GM13977 (cell line): Measurements from ENCODE around the gene FHIT.
"Not testable (repeated sequence)": the region's sequence is repeated elsewhere in the genome, so short reads cannot be mapped to it uniquely, and the experiment has no call there.

ENCODE experiments used
- DNase-seq: peaks from one replicate; pipeline ENCODE4 v3.0.0; 2012; ENCODE audit warnings: low spot score
- in situ Hi-C: fragments of 300-500 bp; cut with MboI; formaldehyde crosslinking; loops from one replicate; pipeline ENCODE4 v1.12.0; 2022; ENCODE audit warnings: low sequenced_read_pairs, low pct_unique_long_range_greater_than_20kb, mixed read lengths, inconsistent platforms; ENCODE audit not compliant: unreplicated experiment
- TF ChIP-seq, protein P1 (sequence below): IDR thresholded peaks from 2 replicates; pipeline ENCODE4 v1.5.1; 2012; ENCODE audit warnings: mild to moderate bottlenecking, control low read depth; ENCODE audit not compliant: insufficient read depth; ENCODE audit errors: extremely low read depth, missing control alignments

The FHIT gene

DNA sequence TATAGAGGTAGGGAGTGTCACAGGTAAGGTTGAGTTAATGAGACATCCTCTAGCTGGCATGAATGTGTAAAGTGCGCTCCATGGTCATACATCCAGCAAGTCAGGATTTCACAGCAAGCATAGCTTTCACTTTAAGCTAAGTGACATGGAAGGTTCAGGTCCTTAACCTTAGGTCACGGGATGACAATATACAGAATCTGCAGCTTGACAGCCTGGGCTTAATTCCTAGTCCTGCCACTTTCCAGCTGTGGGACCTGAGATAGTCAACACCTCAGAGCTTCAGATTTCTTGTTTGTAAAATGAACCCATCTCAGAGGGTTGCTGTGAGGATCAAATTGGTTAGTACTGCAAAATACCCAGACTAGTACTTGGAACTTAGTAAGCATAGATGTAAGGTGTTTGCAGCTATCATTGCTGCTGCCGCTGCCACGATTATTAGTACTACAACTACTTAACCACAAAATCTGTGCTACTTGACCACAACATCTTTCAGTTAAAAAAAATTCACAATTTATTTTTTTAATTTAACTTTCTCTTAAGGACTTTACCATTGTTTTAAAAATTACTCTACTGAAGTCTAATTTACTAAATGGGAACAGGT, 1311.3 kb downstream of the FHIT start:
- TF ChIP-seq, protein P1, sequence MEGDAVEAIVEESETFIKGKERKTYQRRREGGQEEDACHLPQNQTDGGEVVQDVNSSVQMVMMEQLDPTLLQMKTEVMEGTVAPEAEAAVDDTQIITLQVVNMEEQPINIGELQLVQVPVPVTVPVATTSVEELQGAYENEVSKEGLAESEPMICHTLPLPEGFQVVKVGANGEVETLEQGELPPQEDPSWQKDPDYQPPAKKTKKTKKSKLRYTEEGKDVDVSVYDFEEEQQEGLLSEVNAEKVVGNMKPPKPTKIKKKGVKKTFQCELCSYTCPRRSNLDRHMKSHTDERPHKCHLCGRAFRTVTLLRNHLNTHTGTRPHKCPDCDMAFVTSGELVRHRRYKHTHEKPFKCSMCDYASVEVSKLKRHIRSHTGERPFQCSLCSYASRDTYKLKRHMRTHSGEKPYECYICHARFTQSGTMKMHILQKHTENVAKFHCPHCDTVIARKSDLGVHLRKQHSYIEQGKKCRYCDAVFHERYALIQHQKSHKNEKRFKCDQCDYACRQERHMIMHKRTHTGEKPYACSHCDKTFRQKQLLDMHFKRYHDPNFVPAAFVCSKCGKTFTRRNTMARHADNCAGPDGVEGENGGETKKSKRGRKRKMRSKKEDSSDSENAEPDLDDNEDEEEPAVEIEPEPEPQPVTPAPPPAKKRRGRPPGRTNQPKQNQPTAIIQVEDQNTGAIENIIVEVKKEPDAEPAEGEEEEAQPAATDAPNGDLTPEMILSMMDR: no peak
- no peak for DNase-seq
- in situ Hi-C loops: no loop called here

DNA sequence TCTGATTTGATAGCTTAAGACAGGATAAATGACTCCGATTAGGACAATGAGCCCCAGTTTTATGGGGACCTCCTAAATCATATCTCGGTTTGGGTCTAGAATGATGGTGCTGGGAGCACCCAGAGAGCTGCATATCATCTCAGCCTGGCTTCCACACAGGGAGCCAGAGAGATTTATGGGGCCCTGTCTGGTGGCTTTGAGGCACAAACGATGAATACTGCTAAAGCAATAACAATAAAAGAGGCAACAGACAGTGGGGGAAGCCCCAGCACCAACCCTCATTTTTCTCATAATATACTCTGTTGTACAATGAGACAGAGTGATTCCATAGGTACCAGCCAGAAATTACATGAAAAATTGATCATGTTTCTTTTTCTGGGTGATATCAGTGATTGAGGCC, 1312.4 kb downstream of the FHIT start:
- in situ Hi-C loops: no loop called here
- TF ChIP-seq, protein P1: no peak
- no peak for DNase-seq

DNA sequence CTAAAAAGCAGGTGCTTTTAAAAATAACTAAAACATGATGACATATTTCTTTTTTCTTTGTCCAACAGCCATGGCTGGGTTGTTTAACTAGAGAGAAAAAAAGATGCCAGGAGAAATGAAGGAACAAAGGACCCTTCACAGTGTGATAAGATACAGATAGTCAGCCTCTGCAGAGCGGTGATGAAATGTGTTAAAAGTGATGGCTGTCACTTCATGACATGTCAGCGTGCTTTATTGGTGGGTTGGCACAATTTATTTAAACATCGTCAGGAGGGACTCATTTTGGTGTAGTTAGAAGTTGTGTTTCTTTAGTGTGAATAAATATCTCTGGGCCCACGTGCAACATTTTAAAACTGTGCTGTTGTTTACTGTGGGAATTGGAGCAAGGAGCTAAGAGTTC, 1314.1 kb downstream of the FHIT start:
- DNase-seq: no peak
- TF ChIP-seq, protein P1: no peak
- in situ Hi-C loops: no loop called here

DNA sequence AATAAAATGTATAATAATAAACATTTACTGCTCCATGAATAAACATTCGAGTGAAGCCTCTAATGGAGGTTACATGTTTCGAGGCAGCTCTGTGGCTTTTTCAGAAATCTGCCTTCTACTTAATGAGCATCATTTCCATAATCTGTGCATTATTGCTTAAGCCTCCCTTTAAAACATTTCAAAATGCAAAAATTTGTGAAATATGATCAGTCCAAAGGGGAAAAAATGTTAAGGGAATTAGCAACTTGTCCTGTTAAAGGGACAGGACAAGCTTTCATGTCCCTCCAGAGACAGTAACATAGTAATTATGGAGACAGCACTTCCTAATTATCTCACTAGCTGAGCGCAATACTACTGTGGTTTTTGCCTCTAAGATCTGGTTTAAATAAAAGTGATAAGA, 1314.8 kb downstream of the FHIT start:
- in situ Hi-C loops: no loop called here
- no peak for DNase-seq
- TF ChIP-seq, protein P1: no peak

DNA sequence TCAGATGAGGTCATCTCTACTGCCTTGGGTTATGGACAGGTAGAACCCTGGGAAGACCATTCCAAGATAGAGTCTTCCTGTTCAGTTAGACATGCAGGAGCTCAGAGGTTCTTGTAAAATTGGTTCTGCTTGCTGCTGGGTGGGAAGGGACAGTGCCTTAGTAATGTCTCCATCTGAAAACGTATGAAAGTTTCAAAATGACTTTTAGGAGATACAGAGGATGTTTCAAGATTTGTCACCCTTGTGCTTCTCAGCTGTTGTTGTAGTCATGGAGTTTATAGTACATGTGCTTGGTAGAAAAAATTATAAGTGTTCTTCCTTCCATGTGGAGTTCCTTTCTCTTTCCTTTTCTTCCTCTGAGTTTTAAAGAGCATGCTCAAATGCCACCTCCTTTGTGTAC, 1316.2 kb downstream of the FHIT start:
- peak; percentile 52 for DNase-seq
- in situ Hi-C loops: no loop called here

DNA sequence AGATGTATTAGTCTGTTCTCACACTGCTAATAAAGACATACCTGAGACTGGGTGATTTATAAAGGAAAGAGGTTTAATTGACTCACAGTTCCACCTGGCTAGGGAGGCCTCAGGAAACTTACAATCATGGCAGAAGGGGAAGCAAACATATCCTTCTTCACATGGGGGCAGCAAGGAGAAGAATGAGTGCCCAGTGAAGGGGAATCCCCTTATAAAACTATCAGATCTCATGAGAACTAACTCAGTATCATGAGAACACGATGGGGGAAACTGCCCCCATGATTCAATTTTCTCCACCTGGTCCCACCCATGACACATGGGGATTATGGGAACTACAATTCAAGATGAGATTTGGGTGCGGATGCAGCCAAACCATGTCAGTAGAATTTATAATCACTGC, 1316.7 kb downstream of the FHIT start:
- DNase-seq, in situ Hi-C loops: not testable (repeated sequence)

More for the DNA sequence above, 1316.2 kb downstream of the FHIT start:
- TF ChIP-seq, protein P1: no peak

DNA sequence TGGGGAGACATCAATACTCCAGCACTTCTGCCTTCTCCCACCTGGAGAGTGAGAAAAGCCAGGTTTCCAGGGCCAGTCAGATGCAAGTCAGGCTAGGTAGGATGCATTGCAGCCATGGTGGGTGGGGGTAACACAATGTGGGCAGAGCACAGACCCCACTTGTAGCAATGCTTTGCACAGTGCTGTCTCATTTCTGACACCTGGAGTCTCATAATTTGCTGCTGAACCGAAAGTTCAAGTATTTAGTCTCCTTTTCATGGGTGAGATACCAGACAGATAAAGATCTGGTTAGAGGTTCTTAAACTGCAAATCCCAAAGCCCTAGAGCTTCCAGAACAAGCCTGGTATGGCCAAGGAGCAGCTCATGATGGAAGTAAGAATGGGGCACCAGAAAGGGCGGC, 1321.1 kb downstream of the FHIT start:
- no peak for DNase-seq
- TF ChIP-seq, protein P1: no peak
- in situ Hi-C loops: no loop called here
